NCI-H1048 (cell line): ENCODE data around the gene L3MBTL3.
"Not testable (repeated sequence)": the region's sequence is repeated elsewhere in the genome, so short reads cannot be mapped to it uniquely, and the experiment has no call there.

ENCODE experiments used
- DNase-seq: peaks from one replicate; lab custom pipeline; 2025; lab: John Stamatoyannopoulos, UW

Gene L3MBTL3

GRCh38 chr6:130138909-130139242 is 120.5 kb downstream of the L3MBTL3 start:
- DNase-seq = no peak

GRCh38 chr6:130140084-130140483 is 121.7 kb downstream of the L3MBTL3 start:
- no peak for DNase-seq

GRCh38 chr6:130143709-130144108 is 125.3 kb downstream of the L3MBTL3 start:
- no peak for DNase-seq

- DNase-seq = no peak
These were observed 128.7 kb downstream of the L3MBTL3 start for GRCh38 chr6:130147111-130147510.

- DNase-seq = no peak
These were observed 129.8 kb downstream of the L3MBTL3 start for GRCh38 chr6:130148181-130148580.

- not testable (repeated sequence) for DNase-seq
These were observed 130.6 kb downstream of the L3MBTL3 start for GRCh38 chr6:130149016-130149415.

GRCh38 chr6:130150906-130151305 is 132.5 kb downstream of the L3MBTL3 start:
- no peak for DNase-seq

GRCh38 chr6:130152908-130153510 is 134.6 kb downstream of the L3MBTL3 start:
- no peak for DNase-seq

GRCh38 chr6:130156908-130157307 is 138.5 kb downstream of the L3MBTL3 start:
- no peak for DNase-seq

GRCh38 chr6:130158056-130158455 is 139.7 kb downstream of the L3MBTL3 start:
- DNase-seq = no peak

GRCh38 chr6:130158548-130158947 is 140.2 kb downstream of the L3MBTL3 start:
- DNase-seq = no peak

GRCh38 chr6:130159956-130160355 is 141.6 kb downstream of the L3MBTL3 start:
- no peak for DNase-seq

- no peak for DNase-seq
These were observed 143.5 kb downstream of the L3MBTL3 start for GRCh38 chr6:130161683-130162404.

GRCh38 chr6:130162421-130162820 is 144.0 kb downstream of the L3MBTL3 start:
- DNase-seq = no peak

- no peak for DNase-seq
These were observed 144.9 kb downstream of the L3MBTL3 start for GRCh38 chr6:130163266-130163665.

GRCh38 chr6:130164251-130164650 is 145.9 kb downstream of the L3MBTL3 start:
- no peak for DNase-seq

GRCh38 chr6:130167655-130168054 is 149.3 kb downstream of the L3MBTL3 start:
- no peak for DNase-seq

- DNase-seq = not testable (repeated sequence)
These were observed 151.8 kb downstream of the L3MBTL3 start for GRCh38 chr6:130170160-130170559.

- DNase-seq = not testable (repeated sequence)
These were observed 155.1 kb downstream of the L3MBTL3 start for GRCh38 chr6:130173377-130174004.

- no peak for DNase-seq
These were observed 158.0 kb downstream of the L3MBTL3 start for GRCh38 chr6:130176378-130176777.

GRCh38 chr6:130178692-130179091 is 160.3 kb downstream of the L3MBTL3 start:
- no peak for DNase-seq

GRCh38 chr6:130182466-130182865 is 164.1 kb downstream of the L3MBTL3 start:
- DNase-seq = no peak
